Measurements from ENCODE around the gene EIF4E. TPM values are rescaled to one million over a fixed set of nuclear protein-coding genes. Genes with fewer than 3 reads are reported as not detected.

EIF4E gene
- total RNA-seq, 1 experiment from 2014 or later: 103 TPM

DNA sequence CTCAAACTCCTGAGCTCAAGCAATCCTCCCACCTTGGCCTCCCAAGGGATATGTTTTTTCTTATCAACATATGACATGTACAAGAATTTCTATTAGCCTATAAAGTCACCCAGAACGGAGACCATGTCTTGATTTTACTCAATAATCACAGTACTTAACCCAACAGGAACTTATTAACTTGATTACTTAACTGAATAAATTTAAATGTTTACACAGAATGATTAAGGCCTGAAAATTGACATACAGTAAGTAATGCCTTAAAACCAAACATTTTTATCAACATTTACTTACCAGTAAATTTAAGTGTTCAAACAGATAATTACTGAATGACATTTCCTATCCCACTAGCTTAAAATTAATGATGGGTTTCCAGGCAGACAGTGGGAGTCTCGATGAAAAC, 25.4 kb downstream of the EIF4E start:
- Mint-ChIP-seq H3K4me1 (ENCODE audit: low read depth, unreplicated experiment) (peaks cover 36% of the 10 kb centered on the region), H3K9me3 (ENCODE audit: low read depth, unreplicated experiment) (no peaks in the 10 kb centered on the region), H3K27ac (ENCODE audit: unreplicated experiment) (no peak overlapping the region), H3K27me3 (ENCODE audit: unreplicated experiment) (no peaks in the 10 kb centered on the region), H3K4me3 (ENCODE audit: low read depth, unreplicated experiment) (no peak overlapping the region), H3K36me3 (ENCODE audit: insufficient read depth, unreplicated experiment) (peaks cover 27% of the 10 kb centered on the region)
- TF ChIP-seq, protein P1, sequence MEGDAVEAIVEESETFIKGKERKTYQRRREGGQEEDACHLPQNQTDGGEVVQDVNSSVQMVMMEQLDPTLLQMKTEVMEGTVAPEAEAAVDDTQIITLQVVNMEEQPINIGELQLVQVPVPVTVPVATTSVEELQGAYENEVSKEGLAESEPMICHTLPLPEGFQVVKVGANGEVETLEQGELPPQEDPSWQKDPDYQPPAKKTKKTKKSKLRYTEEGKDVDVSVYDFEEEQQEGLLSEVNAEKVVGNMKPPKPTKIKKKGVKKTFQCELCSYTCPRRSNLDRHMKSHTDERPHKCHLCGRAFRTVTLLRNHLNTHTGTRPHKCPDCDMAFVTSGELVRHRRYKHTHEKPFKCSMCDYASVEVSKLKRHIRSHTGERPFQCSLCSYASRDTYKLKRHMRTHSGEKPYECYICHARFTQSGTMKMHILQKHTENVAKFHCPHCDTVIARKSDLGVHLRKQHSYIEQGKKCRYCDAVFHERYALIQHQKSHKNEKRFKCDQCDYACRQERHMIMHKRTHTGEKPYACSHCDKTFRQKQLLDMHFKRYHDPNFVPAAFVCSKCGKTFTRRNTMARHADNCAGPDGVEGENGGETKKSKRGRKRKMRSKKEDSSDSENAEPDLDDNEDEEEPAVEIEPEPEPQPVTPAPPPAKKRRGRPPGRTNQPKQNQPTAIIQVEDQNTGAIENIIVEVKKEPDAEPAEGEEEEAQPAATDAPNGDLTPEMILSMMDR (IDR thresholded peaks at IDR 0.05; ENCODE audit: unreplicated experiment): no peak
- BruUV-seq (replicated peaks): no TSS peak
- intact Hi-C loops (cut with micrococcal nuclease; ENCODE audit: unreplicated experiment): no loop called here
- CTCF ChIA-PET: no interaction called here
- no peak for DNase-seq

- H3K27me3 Mint-ChIP-seq (ENCODE audit: unreplicated experiment): no peaks in the 10 kb centered on the region
- no peak for DNase-seq
- H3K4me1 Mint-ChIP-seq (ENCODE audit: low read depth, unreplicated experiment): peaks cover 12% of the 10 kb centered on the region
- no peak overlapping the region for H3K27ac Mint-ChIP-seq (ENCODE audit: unreplicated experiment)
- H3K9me3 Mint-ChIP-seq (ENCODE audit: low read depth, unreplicated experiment): no peaks in the 10 kb centered on the region
- TF ChIP-seq, protein P1 (IDR thresholded peaks at IDR 0.05; ENCODE audit: unreplicated experiment): no peak
- intact Hi-C loops (cut with micrococcal nuclease; ENCODE audit: unreplicated experiment): no loop called here
- H3K36me3 Mint-ChIP-seq (ENCODE audit: insufficient read depth, unreplicated experiment): peaks cover 49% of the 10 kb centered on the region
- no TSS peak for BruUV-seq (replicated peaks)
- CTCF ChIA-PET: interaction anchor here (0.7 kb wide), 1 partner anchor 14 kb away, joined by 4 read pairs; no protein-coding TSS in a partner anchor
- H3K4me3 Mint-ChIP-seq (ENCODE audit: low read depth, unreplicated experiment): no peak overlapping the region
Observed at GRCh38 chr4:98899277-98899676, 29.7 kb downstream of the EIF4E start.

DNA sequence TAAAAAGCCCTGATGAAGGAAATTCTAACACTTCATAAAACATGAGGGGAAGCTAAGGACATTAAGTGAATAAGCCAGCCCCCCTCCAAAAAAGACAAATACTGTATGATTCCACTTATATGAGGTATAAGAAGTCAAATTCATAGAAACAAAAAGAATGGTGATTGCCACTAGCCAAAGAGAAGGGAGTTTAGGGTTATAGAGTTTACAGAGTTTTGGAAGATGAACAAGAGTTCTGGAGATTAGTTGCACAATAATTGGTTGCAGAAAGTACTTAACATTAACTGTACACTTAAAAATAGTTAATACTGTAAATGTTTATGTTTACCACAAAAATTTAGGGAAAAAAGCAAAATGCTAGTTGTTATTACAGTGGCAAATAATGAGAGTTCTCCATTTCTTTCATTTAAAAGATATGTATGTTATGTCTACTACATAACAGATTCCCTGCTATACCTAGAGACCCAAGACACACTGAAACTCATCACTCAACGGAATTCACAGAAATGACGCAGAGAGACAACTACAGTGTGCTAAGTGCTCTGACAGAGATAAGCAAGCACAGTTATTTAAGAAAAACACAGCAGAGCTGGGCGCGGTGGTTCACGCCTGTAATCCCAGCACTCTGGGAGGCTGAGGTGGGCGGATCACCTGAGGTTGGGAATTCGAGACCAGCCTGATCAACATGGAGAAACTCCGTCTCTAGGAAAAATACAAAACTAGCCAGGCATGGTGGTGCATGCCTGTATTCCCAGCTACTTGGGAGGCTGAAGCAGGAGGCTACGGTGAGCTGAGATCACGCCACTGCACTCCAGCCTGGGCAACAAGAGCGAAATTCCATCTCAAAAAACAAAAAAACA, 37.2 kb downstream of the EIF4E start:
- H3K27ac Mint-ChIP-seq (ENCODE audit: unreplicated experiment): no peak overlapping the region
- H3K4me1 Mint-ChIP-seq (ENCODE audit: low read depth, unreplicated experiment): no peaks in the 10 kb centered on the region
- intact Hi-C loops (cut with micrococcal nuclease; ENCODE audit: unreplicated experiment): no loop called here
- no peaks in the 10 kb centered on the region for H3K9me3 Mint-ChIP-seq (ENCODE audit: low read depth, unreplicated experiment)
- DNase-seq: no peak
- BruUV-seq (replicated peaks): no TSS peak
- no peak overlapping the region for H3K4me3 Mint-ChIP-seq (ENCODE audit: low read depth, unreplicated experiment)
- CTCF ChIA-PET: interaction anchor here (0.7 kb wide), 1 partner anchor 104 kb away, joined by 4 read pairs; the partner anchor contains the start of gene METAP1
- TF ChIP-seq, protein P1 (IDR thresholded peaks at IDR 0.05; ENCODE audit: unreplicated experiment): no peak
- no peaks in the 10 kb centered on the region for H3K27me3 Mint-ChIP-seq (ENCODE audit: unreplicated experiment)
- H3K36me3 Mint-ChIP-seq (ENCODE audit: insufficient read depth, unreplicated experiment): peaks cover 47% of the 10 kb centered on the region

DNA sequence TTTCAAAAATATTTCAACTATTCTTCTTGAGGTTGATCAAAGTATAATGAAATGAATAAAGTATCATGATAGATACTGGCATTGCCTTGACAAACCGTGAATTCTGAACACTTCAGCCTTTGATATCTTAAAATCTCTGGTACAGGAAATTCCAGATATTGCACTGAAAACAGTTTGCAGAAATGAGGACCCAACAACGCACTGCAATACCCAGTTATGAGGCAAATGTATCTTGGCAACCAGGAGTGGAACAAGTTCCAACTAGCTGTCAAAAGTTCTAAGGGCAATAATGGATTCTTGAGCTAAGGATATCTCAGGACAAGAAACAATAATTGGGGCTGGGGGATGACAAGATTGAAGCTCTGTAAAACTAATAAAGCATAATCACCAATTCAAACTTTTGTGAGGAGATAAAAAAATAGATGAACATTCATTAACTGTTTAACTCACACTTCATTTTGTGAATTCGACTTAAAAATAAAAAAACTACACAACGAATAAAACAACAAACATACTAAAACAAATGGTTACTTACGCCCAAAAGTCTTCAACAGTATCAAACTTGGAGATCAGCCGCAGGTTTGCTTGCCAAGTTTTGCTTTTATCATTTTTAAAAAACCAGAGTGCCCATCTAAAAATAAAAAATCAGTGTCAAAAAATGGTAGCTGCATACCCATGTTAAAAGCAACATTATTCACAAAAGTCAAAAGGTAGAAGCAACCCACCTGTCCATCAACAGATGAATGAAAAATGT, 38.1 kb downstream of the EIF4E start:
- BruUV-seq (replicated peaks): no TSS peak

More for the DNA sequence above, 38.1 kb downstream of the EIF4E start:
- no peak overlapping the region for H3K4me3 Mint-ChIP-seq (ENCODE audit: low read depth, unreplicated experiment)
- no peak for DNase-seq
- H3K4me1 Mint-ChIP-seq (ENCODE audit: low read depth, unreplicated experiment): no peaks in the 10 kb centered on the region
- no peaks in the 10 kb centered on the region for H3K9me3 Mint-ChIP-seq (ENCODE audit: low read depth, unreplicated experiment)
- TF ChIP-seq, protein P1 (IDR thresholded peaks at IDR 0.05; ENCODE audit: unreplicated experiment): no peak
- H3K36me3 Mint-ChIP-seq (ENCODE audit: insufficient read depth, unreplicated experiment): peaks cover 41% of the 10 kb centered on the region
- intact Hi-C loops (cut with micrococcal nuclease; ENCODE audit: unreplicated experiment): no loop called here
- H3K27me3 Mint-ChIP-seq (ENCODE audit: unreplicated experiment): no peaks in the 10 kb centered on the region
- H3K27ac Mint-ChIP-seq (ENCODE audit: unreplicated experiment): no peak overlapping the region
- CTCF ChIA-PET: no interaction called here
